Neuronal stem cell (in vitro differentiated cells): Measurements from ENCODE around the gene KAZN.

Experiments used
- DNase-seq: peaks from one replicate; pipeline ENCODE4 v3.0.0-alpha.2; 2013; ENCODE audit warnings: low spot score
- H2AFZ ChIP-seq: one replicate; pipeline ENCODE4 v1.6.1; 2013; ENCODE audit warnings: mild to moderate bottlenecking, low read length, inconsistent platforms
- H2AK5ac ChIP-seq: 2 replicates; pipeline ENCODE4 v1.6.1; 2013; ENCODE audit warnings: low read depth, mild to moderate bottlenecking, inconsistent platforms, low read length, moderate library complexity, mixed read lengths
- H2BK120ac ChIP-seq: 2 replicates; pipeline ENCODE4 v1.6.1; 2013; ENCODE audit warnings: low read depth, mild to moderate bottlenecking, inconsistent platforms, low read length, moderate library complexity, mixed read lengths
- H2BK12ac ChIP-seq: one replicate; pipeline ENCODE4 v1.6.1; 2013; ENCODE audit warnings: low read length, inconsistent platforms
- H2BK15ac ChIP-seq: 2 replicates; pipeline ENCODE4 v1.6.1; 2013; ENCODE audit warnings: mild to moderate bottlenecking, low read length, inconsistent platforms, mixed read lengths
- H2BK5ac ChIP-seq: one replicate; pipeline ENCODE4 v1.6.1; 2013; ENCODE audit warnings: inconsistent platforms, mild to moderate bottlenecking, low read length, moderate library complexity
- H3K14ac ChIP-seq: one replicate; pipeline ENCODE4 v1.6.1; 2013; ENCODE audit warnings: low read length, inconsistent platforms
- H3K18ac ChIP-seq: 2 replicates; pipeline ENCODE4 v1.6.1; 2013; ENCODE audit warnings: low read length, inconsistent platforms
- H3K23ac ChIP-seq: 2 replicates; pipeline ENCODE4 v1.6.1; 2013; ENCODE audit warnings: low read depth, mild to moderate bottlenecking, mixed read lengths, low read length, inconsistent platforms; ENCODE audit not compliant: poor library complexity
- H3K27ac ChIP-seq: replicated peaks from 3 replicates; pipeline ENCODE4 v1.5.1; 2013; ENCODE audit warnings: low read length, inconsistent platforms
- H3K27me3 ChIP-seq, 3 experiments: 2 replicates each; pipeline ENCODE4 v1.6.1; 2013; ENCODE audit warnings: low read length in 3 of 3, mild to moderate bottlenecking in 2 of 3, inconsistent platforms in 1 of 3, low read depth in 1 of 3, mixed read lengths in 1 of 3, moderate library complexity in 1 of 3; ENCODE audit not compliant: control insufficient read depth in 3 of 3, insufficient read depth in 3 of 3
- H3K36me3 ChIP-seq, 2 donors: replicated peaks in 1 of 2; 2 replicates each; pipeline ENCODE4 v1.6.1; 2013; ENCODE audit warnings: low read length in 2 of 2; ENCODE audit not compliant: control insufficient read depth in 2 of 2, insufficient read depth in 2 of 2
- H3K4ac ChIP-seq: 2 replicates; pipeline ENCODE4 v1.6.1; 2013; ENCODE audit warnings: inconsistent platforms, mild to moderate bottlenecking, low read length, moderate library complexity
- H3K4me1 ChIP-seq, 2 donors: 1 replicate in 1 of 2; 2 replicates in 1 of 2; pipeline ENCODE4 v1.6.1; 2013; ENCODE audit warnings: low read length in 2 of 2, low read depth in 1 of 2; ENCODE audit not compliant: control insufficient read depth in 2 of 2, insufficient read depth in 1 of 2
- H3K4me2 ChIP-seq: one replicate; pipeline ENCODE4 v1.6.1; 2013; ENCODE audit warnings: mild to moderate bottlenecking, low read length, inconsistent platforms; ENCODE audit not compliant: insufficient read depth, poor library complexity, severe bottlenecking
- H3K4me3 ChIP-seq, 2 donors: 2 replicates each; pipeline ENCODE4 v1.5.1; 2013; ENCODE audit warnings: low read length in 2 of 2, mild to moderate bottlenecking in 2 of 2, inconsistent platforms in 1 of 2, moderate library complexity in 1 of 2
- H3K79me1 ChIP-seq: one replicate; pipeline ENCODE4 v1.6.1; 2013; ENCODE audit warnings: low read depth, mild to moderate bottlenecking, inconsistent platforms, low read length, moderate library complexity
- H3K9ac ChIP-seq: one replicate; pipeline ENCODE4 v1.6.1; 2013; ENCODE audit warnings: mild to moderate bottlenecking, low read depth, low read length, inconsistent platforms; ENCODE audit not compliant: poor library complexity
- H3K9me3 ChIP-seq, 2 donors: replicated peaks in 1 of 2; 2 replicates each; pipeline versions ENCODE3 to v1.6.1; 2013; ENCODE audit warnings: low read length in 2 of 2, mild to moderate bottlenecking in 2 of 2, inconsistent platforms in 1 of 2, low read depth in 1 of 2, mixed read lengths in 1 of 2, moderate library complexity in 1 of 2; ENCODE audit not compliant: control insufficient read depth in 2 of 2, insufficient read depth in 1 of 2
- H4K8ac ChIP-seq: one replicate; pipeline ENCODE4 v1.6.1; 2013; ENCODE audit warnings: low read depth, mild to moderate bottlenecking, inconsistent platforms, low read length, moderate library complexity
- H4K91ac ChIP-seq: one replicate; pipeline ENCODE4 v1.6.1; 2013; ENCODE audit warnings: low read length, low read depth, mild to moderate bottlenecking, inconsistent platforms; ENCODE audit not compliant: poor library complexity
- WGBS, 2 donors: extraction: QIAGEN DNeasy Blood & Tissue Kit; methylation state at CpG; one replicate each; pipeline ENCODE4 v1.1.7; 2013; ENCODE audit warnings: missing lambda C conversion rate in 2 of 2, mixed read lengths in 1 of 2; ENCODE audit not compliant: insufficient read length in 2 of 2, insufficient replicate concordance in 1 of 2; ENCODE audit errors: extremely low coverage in 2 of 2; 5-methylcytosine and 5-hydroxymethylcytosine counted together

The KAZN gene

GRCh38 chr1:15035236-15035635 is 436.8 kb downstream of the KAZN start:
- Histone ChIP-seq H3K36me3 (peaks cover 0 to 44% of the 10 kb centered on the region in 2 donors), H2AFZ (no peak overlapping the region), H3K18ac (no peak overlapping the region), H2BK12ac (no peak overlapping the region), H4K91ac (no peak overlapping the region), H2BK5ac (no peak overlapping the region), H2BK120ac (no peak overlapping the region), H3K4me3 (no peak overlapping the region), H4K8ac (no peak overlapping the region), H3K23ac (no peak overlapping the region), H3K27me3 (no peaks in the 10 kb centered on the region), H2BK15ac (no peak overlapping the region), H3K4ac (no peak overlapping the region), H3K27ac (no peak overlapping the region), H3K79me1 (no peaks in the 10 kb centered on the region), H3K4me2 (no peak overlapping the region), H2AK5ac (no peak overlapping the region), H3K9me3 (peaks cover 0 to 2% of the 10 kb centered on the region in 2 donors), H3K14ac (no peak overlapping the region), H3K4me1 (peaks cover 0 to 6% of the 10 kb centered on the region in 2 donors), H3K9ac (no peak overlapping the region)
- whole genome bisulfite sequencing, 2 donors = no CpG with 5 or more reads among the region's 3 CpGs
- no peak for DNase-seq

GRCh38 chr1:15036101-15036500 is 437.6 kb downstream of the KAZN start:
- Histone ChIP-seq H4K91ac (peak overlapping the region; percentile 53), H3K9me3 (no peaks in the 10 kb centered on the region), H3K14ac (no peak overlapping the region), H2BK15ac (no peak overlapping the region), H3K9ac (no peak overlapping the region), H2BK120ac (no peak overlapping the region), H3K18ac (no peak overlapping the region), H3K4ac (no peak overlapping the region), H3K79me1 (no peaks in the 10 kb centered on the region), H4K8ac (no peak overlapping the region), H3K36me3 (peaks cover 0 to 44% of the 10 kb centered on the region in 2 donors), H3K4me3 (no peak overlapping the region), H3K4me1 (peaks cover 0 to 6% of the 10 kb centered on the region in 2 donors), H2BK12ac (no peak overlapping the region), H2AFZ (no peak overlapping the region), H3K23ac (no peak overlapping the region), H3K27me3 (no peaks in the 10 kb centered on the region), H2BK5ac (no peak overlapping the region), H3K27ac (no peak overlapping the region), H3K4me2 (no peak overlapping the region), H2AK5ac (no peak overlapping the region)
- WGBS, 2 donors = no CpG with 5 or more reads among the region's 10 CpGs
- DNase-seq = no peak

- no peak overlapping the region for H3K23ac ChIP-seq
- H3K4me2 ChIP-seq = no peak overlapping the region
- no peak overlapping the region for H2BK5ac ChIP-seq
- no peak overlapping the region for H2BK15ac ChIP-seq
- no peak overlapping the region for H3K9ac ChIP-seq
- no peak overlapping the region for H2BK120ac ChIP-seq
- H4K91ac ChIP-seq = no peak overlapping the region
- no peaks in the 10 kb centered on the region for H3K9me3 ChIP-seq
- H3K79me1 ChIP-seq = no peaks in the 10 kb centered on the region
- H3K14ac ChIP-seq = no peak overlapping the region
- no peak overlapping the region for H2BK12ac ChIP-seq
- no peak for DNase-seq
- no peak overlapping the region for H4K8ac ChIP-seq
- no peak overlapping the region for H2AK5ac ChIP-seq
- H3K4me3 ChIP-seq = no peak overlapping the region
- no peaks in the 10 kb centered on the region for H3K27me3 ChIP-seq
- H3K27ac ChIP-seq = no peak overlapping the region
- H2AFZ ChIP-seq = no peak overlapping the region
- H3K4ac ChIP-seq = no peak overlapping the region
- no CpG with 5 or more reads among the region's 7 CpGs for WGBS, 2 donors
- peaks cover 0 to 44% of the 10 kb centered on the region in 2 donors for H3K36me3 ChIP-seq
- peaks cover 5 to 15% of the 10 kb centered on the region in 2 donors for H3K4me1 ChIP-seq
- H3K18ac ChIP-seq = no peak overlapping the region
Measured at GRCh38 chr1:15038232-15039016, 439.9 kb downstream of the KAZN start.

- DNase-seq = no peak
- no CpG with 5 or more reads among the region's 9 CpGs for WGBS, 2 donors
- Histone ChIP-seq H3K27me3 (no peaks in the 10 kb centered on the region), H3K4me2 (no peak overlapping the region), H2AK5ac (no peak overlapping the region), H4K8ac (no peak overlapping the region), H2BK5ac (no peak overlapping the region), H3K9me3 (no peaks in the 10 kb centered on the region), H3K4ac (no peak overlapping the region), H2AFZ (no peak overlapping the region), H3K79me1 (no peaks in the 10 kb centered on the region), H3K9ac (no peak overlapping the region), H3K4me1 (peaks cover 9 to 16% of the 10 kb centered on the region in 2 donors), H2BK12ac (no peak overlapping the region), H3K18ac (no peak overlapping the region), H2BK120ac (no peak overlapping the region), H3K14ac (no peak overlapping the region), H4K91ac (no peak overlapping the region), H3K27ac (no peak overlapping the region), H3K36me3 (peaks cover 0 to 43% of the 10 kb centered on the region in 2 donors), H2BK15ac (no peak overlapping the region), H3K4me3 (no peak overlapping the region), H3K23ac (no peak overlapping the region)
Measured at GRCh38 chr1:15039017-15039648, 440.6 kb downstream of the KAZN start.
